ENCODE data around the gene CA14. TPM values are rescaled to one million over a fixed set of nuclear protein-coding genes. Genes with fewer than 3 reads are reported as not detected.

CA14 gene
- total RNA-seq, 1 donor from 2014 or later = not detected

- peak within 1 kb of the TSS; percentile 80 for H3K27ac Mint-ChIP-seq
- peaks cover 17% of the 10 kb centered on the region for H3K4me1 Mint-ChIP-seq (ENCODE audit: low read depth)
- DNase-seq (ENCODE audit: low spot score) = peak; percentile 92
- peaks cover 41% of the 10 kb centered on the region for H3K36me3 Mint-ChIP-seq (ENCODE audit: low read depth)
- intact Hi-C loops (cut with micrococcal nuclease) = loop anchor here (1.0 to 5.0 kb wide), 5 partner anchors 12 to 93 kb away; partner anchors contain the start of genes ANP32E, MRPS21 and RPRD2
- no peaks in the 10 kb centered on the region for H3K27me3 Mint-ChIP-seq (ENCODE audit: low read depth)
- no peaks in the 10 kb centered on the region for H3K9me3 Mint-ChIP-seq
- peak within 1 kb of the TSS; percentile 91 for H3K4me3 Mint-ChIP-seq (ENCODE audit: low read depth)
Measured at GRCh38 chr1:150268705-150269403, 11.3 kb downstream of the CA14 start, which contains the start of gene APH1A. Gene APH1A, minus strand, starts transcription at chr1:150269016. Its CDS starts 206 bp downstream, at chr1:150268810.

GRCh38 chr1:150269451-150269850 is 11.9 kb downstream of the CA14 start:
- Mint-ChIP-seq H3K4me3 (ENCODE audit: low read depth) (peak overlapping the region; percentile 91), H3K36me3 (ENCODE audit: low read depth) (peaks cover 40% of the 10 kb centered on the region), H3K27ac (peak overlapping the region; percentile 80), H3K9me3 (no peaks in the 10 kb centered on the region), H3K27me3 (ENCODE audit: low read depth) (no peaks in the 10 kb centered on the region), H3K4me1 (ENCODE audit: low read depth) (peaks cover 17% of the 10 kb centered on the region)
- no peak for DNase-seq (ENCODE audit: low spot score)
- intact Hi-C loops (cut with micrococcal nuclease) = loop anchor here (1.0 to 5.0 kb wide), 5 partner anchors 12 to 93 kb away; partner anchors contain the start of genes ANP32E, MRPS21 and RPRD2

GRCh38 chr1:150271291-150271959 is 13.9 kb downstream of the CA14 start:
- no peak overlapping the region for H3K27ac Mint-ChIP-seq
- peaks cover 17% of the 10 kb centered on the region for H3K4me1 Mint-ChIP-seq (ENCODE audit: low read depth)
- intact Hi-C loops (cut with micrococcal nuclease) = no loop called here
- no peak overlapping the region for H3K4me3 Mint-ChIP-seq (ENCODE audit: low read depth)
- no peak for DNase-seq (ENCODE audit: low spot score)
- no peaks in the 10 kb centered on the region for H3K27me3 Mint-ChIP-seq (ENCODE audit: low read depth)
- H3K36me3 Mint-ChIP-seq (ENCODE audit: low read depth) = peaks cover 21% of the 10 kb centered on the region
- no peaks in the 10 kb centered on the region for H3K9me3 Mint-ChIP-seq

- peaks cover under 1% of the 10 kb centered on the region for H3K27me3 Mint-ChIP-seq (ENCODE audit: low read depth)
- H3K9me3 Mint-ChIP-seq = no peaks in the 10 kb centered on the region
- no peak overlapping the region for H3K27ac Mint-ChIP-seq
- no peak overlapping the region for H3K4me3 Mint-ChIP-seq (ENCODE audit: low read depth)
- intact Hi-C loops (cut with micrococcal nuclease) = no loop called here
- H3K36me3 Mint-ChIP-seq (ENCODE audit: low read depth) = peaks cover 3% of the 10 kb centered on the region
- DNase-seq (ENCODE audit: low spot score) = no peak
- H3K4me1 Mint-ChIP-seq (ENCODE audit: low read depth) = peaks cover 6% of the 10 kb centered on the region
Measured at GRCh38 chr1:150273311-150273710, 15.7 kb downstream of the CA14 start.

GRCh38 chr1:150280138-150280707 is 22.6 kb downstream of the CA14 start:
- Mint-ChIP-seq H3K4me3 (ENCODE audit: low read depth) (peak overlapping the region; percentile 56), H3K27me3 (ENCODE audit: low read depth) (peaks cover 17% of the 10 kb centered on the region), H3K27ac (no peak overlapping the region), H3K9me3 (peaks cover 7% of the 10 kb centered on the region), H3K4me1 (ENCODE audit: low read depth) (peaks cover 24% of the 10 kb centered on the region), H3K36me3 (ENCODE audit: low read depth) (no peaks in the 10 kb centered on the region)
- intact Hi-C loops (cut with micrococcal nuclease) = loop anchor here (5.0 kb wide), 1 partner anchor 43 kb away; the partner anchor contains the start of gene ANP32E
- DNase-seq (ENCODE audit: low spot score) = no peak

GRCh38 chr1:150281221-150281757 is 23.7 kb downstream of the CA14 start:
- peak overlapping the region; percentile 54 for H3K27ac Mint-ChIP-seq
- intact Hi-C loops (cut with micrococcal nuclease) = loop anchor here (1.0 to 5.0 kb wide), 3 partner anchors 12 to 44 kb away; partner anchors contain the start of genes ANP32E and APH1A
- peaks cover 7% of the 10 kb centered on the region for H3K9me3 Mint-ChIP-seq
- H3K4me3 Mint-ChIP-seq (ENCODE audit: low read depth) = peak overlapping the region; percentile 90
- peaks cover 17% of the 10 kb centered on the region for H3K27me3 Mint-ChIP-seq (ENCODE audit: low read depth)
- H3K4me1 Mint-ChIP-seq (ENCODE audit: low read depth) = peaks cover 24% of the 10 kb centered on the region
- no peaks in the 10 kb centered on the region for H3K36me3 Mint-ChIP-seq (ENCODE audit: low read depth)
- peak; percentile 49 for DNase-seq (ENCODE audit: low spot score)

- intact Hi-C loops (cut with micrococcal nuclease) = loop anchor here (1.0 to 5.0 kb wide), 4 partner anchors 11 to 45 kb away; partner anchors contain the start of genes ANP32E, APH1A and MRPS21
Measured at GRCh38 chr1:150281758-150282557, 24.4 kb downstream of the CA14 start, which contains the start of gene CIART. Gene CIART, plus strand, starts transcription at chr1:150282554. Its CDS starts 714 bp downstream, at chr1:150283268.

GRCh38 chr1:150282558-150282958 is 25.0 kb downstream of the CA14 start:
- H3K4me1 Mint-ChIP-seq (ENCODE audit: low read depth) = peaks cover 24% of the 10 kb centered on the region
- no peak overlapping the region for H3K27ac Mint-ChIP-seq
- intact Hi-C loops (cut with micrococcal nuclease) = loop anchor here (1.0 to 5.0 kb wide), 2 partner anchors 11 to 45 kb away; partner anchors contain the start of genes ANP32E and MRPS21

More at GRCh38 chr1:150281758-150282557, 24.4 kb downstream of the CA14 start, which contains the start of gene CIART:
- Mint-ChIP-seq H3K27ac (peak within 1 kb of the TSS; percentile 86), H3K9me3 (peaks cover 7% of the 10 kb centered on the region), H3K4me3 (ENCODE audit: low read depth) (peak within 1 kb of the TSS; percentile 90), H3K4me1 (ENCODE audit: low read depth) (peaks cover 24% of the 10 kb centered on the region), H3K27me3 (ENCODE audit: low read depth) (peaks cover 17% of the 10 kb centered on the region), H3K36me3 (ENCODE audit: low read depth) (no peaks in the 10 kb centered on the region)
- peak; percentile 72 for DNase-seq (ENCODE audit: low spot score)

GRCh38 chr1:150283260-150283659 is 25.7 kb downstream of the CA14 start:
- intact Hi-C loops (cut with micrococcal nuclease) = loop anchor here (5.0 kb wide), 1 partner anchor 46 kb away; the partner anchor contains the start of gene ANP32E
- Mint-ChIP-seq H3K27ac (no peak overlapping the region), H3K4me1 (ENCODE audit: low read depth) (peaks cover 24% of the 10 kb centered on the region), H3K27me3 (ENCODE audit: low read depth) (peaks cover 17% of the 10 kb centered on the region), H3K4me3 (ENCODE audit: low read depth) (peak overlapping the region; percentile 32), H3K36me3 (ENCODE audit: low read depth) (no peaks in the 10 kb centered on the region), H3K9me3 (peaks cover 7% of the 10 kb centered on the region)
- no peak for DNase-seq (ENCODE audit: low spot score)

More at GRCh38 chr1:150282558-150282958, 25.0 kb downstream of the CA14 start:
- DNase-seq (ENCODE audit: low spot score) = no peak
- Mint-ChIP-seq H3K9me3 (peaks cover 7% of the 10 kb centered on the region), H3K4me3 (ENCODE audit: low read depth) (peak overlapping the region; percentile 90), H3K27me3 (ENCODE audit: low read depth) (peaks cover 17% of the 10 kb centered on the region), H3K36me3 (ENCODE audit: low read depth) (no peaks in the 10 kb centered on the region)

- H3K4me3 Mint-ChIP-seq (ENCODE audit: low read depth) = no peak overlapping the region
- no peak overlapping the region for H3K27ac Mint-ChIP-seq
- no peak for DNase-seq (ENCODE audit: low spot score)
- no peaks in the 10 kb centered on the region for H3K27me3 Mint-ChIP-seq (ENCODE audit: low read depth)
- H3K4me1 Mint-ChIP-seq (ENCODE audit: low read depth) = peaks cover 6% of the 10 kb centered on the region
- H3K36me3 Mint-ChIP-seq (ENCODE audit: low read depth) = no peaks in the 10 kb centered on the region
- intact Hi-C loops (cut with micrococcal nuclease) = no loop called here
- H3K9me3 Mint-ChIP-seq = no peaks in the 10 kb centered on the region
Measured at GRCh38 chr1:150288382-150288781, 30.8 kb downstream of the CA14 start.

- intact Hi-C loops (cut with micrococcal nuclease) = no loop called here
- no peak for DNase-seq (ENCODE audit: low spot score)
- Mint-ChIP-seq H3K4me1 (ENCODE audit: low read depth) (peaks cover 8% of the 10 kb centered on the region), H3K9me3 (no peaks in the 10 kb centered on the region), H3K27me3 (ENCODE audit: low read depth) (no peaks in the 10 kb centered on the region), H3K36me3 (ENCODE audit: low read depth) (no peaks in the 10 kb centered on the region), H3K4me3 (ENCODE audit: low read depth) (no peak overlapping the region), H3K27ac (no peak overlapping the region)
Measured at GRCh38 chr1:150288822-150289221, 31.2 kb downstream of the CA14 start.
